RWPE1 (cell line): Measurements from ENCODE around the gene RAB15.
A peak's percentile ranks its signal among the peaks of the same experiment; 100 is the strongest.

Source experiments
- CTCF ChIA-PET: fragments of 350-600 bp; sonication (Branson Sonifier 250); formaldehyde crosslinking; extraction: SDS; loops from one replicate; lab custom pipeline; 2021; lab: Yijun Ruan, JAX
- POLR2A ChIA-PET: fragments of 400-600 bp; formaldehyde crosslinking; extraction: SDS; loops from one replicate; lab custom pipeline; 2020; ENCODE audit warnings: antibody characterized with exemption; ENCODE audit not compliant: low non-redundant PET; lab: Yijun Ruan, JAX
- DNase-seq: peaks from one replicate; pipeline ENCODE4 v3.0.0; 2012; ENCODE audit warnings: low spot score
- H3K27ac ChIP-seq: fragments of 450-650 bp; 2 replicates; pipeline ENCODE4 v1.5.1; 2017
- TF ChIP-seq, protein P1 (sequence below): fragments of 450-650 bp; conservative IDR thresholded peaks from 2 replicates; pipeline ENCODE4 v1.5.1; 2017; ENCODE audit warnings: low read depth, mild to moderate bottlenecking

The RAB15 gene

DNA sequence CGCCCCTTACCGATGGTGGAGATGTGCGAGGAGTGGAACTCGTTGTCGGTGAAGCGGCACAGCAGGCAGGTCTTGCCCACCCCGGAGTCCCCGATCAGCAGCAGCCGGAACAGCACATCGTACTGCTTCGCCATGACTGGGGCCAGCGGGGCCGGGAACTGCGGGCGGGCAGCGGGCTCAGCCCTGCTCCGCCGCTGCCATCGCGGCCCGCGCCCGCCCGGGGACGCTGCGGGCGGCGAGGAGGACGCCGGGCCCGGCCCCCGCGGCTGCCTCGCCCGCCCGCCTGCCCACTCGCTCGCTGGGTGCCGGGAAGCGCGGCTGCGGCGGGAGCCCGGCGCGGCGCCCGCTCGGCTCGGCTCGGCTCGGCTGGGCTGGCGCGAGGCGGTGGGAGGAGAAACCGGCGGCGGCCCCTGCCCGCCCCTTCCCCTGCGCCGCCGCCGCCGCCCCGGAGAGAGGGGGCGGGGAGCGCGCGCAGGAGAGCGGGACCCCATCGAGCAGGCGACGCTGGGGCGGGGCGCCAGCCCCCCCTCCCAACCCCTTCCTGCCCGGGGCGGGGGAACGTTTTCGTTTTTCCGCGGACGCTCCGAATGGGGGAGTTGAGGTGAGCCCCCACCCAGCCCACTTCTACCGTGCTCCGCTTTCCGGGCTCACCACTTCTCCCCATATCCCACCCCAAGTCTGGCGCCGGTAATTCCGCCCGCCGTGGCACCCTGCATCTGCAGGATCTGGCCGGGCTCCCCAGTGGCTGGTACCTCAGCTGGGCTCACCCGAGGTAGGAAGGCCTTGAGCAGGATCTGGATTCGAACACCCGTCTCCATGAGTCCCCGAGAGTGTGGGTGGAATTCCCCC lies at the start of gene RAB15:
RAB15 (minus strand) TSS at position 394 of the 849 bp plus-strand sequence; CDS start at position 134, 260 bp downstream.
- ChIA-PET POLR2A (no interaction called here), CTCF (interaction anchor here (0.7 kb wide), 2 partner anchors 56 to 62 kb away, joined by 3 to 4 read pairs; no protein-coding TSS in a partner anchor)
- no peak within 1 kb of the TSS for H3K27ac ChIP-seq
- TF ChIP-seq, protein P1, sequence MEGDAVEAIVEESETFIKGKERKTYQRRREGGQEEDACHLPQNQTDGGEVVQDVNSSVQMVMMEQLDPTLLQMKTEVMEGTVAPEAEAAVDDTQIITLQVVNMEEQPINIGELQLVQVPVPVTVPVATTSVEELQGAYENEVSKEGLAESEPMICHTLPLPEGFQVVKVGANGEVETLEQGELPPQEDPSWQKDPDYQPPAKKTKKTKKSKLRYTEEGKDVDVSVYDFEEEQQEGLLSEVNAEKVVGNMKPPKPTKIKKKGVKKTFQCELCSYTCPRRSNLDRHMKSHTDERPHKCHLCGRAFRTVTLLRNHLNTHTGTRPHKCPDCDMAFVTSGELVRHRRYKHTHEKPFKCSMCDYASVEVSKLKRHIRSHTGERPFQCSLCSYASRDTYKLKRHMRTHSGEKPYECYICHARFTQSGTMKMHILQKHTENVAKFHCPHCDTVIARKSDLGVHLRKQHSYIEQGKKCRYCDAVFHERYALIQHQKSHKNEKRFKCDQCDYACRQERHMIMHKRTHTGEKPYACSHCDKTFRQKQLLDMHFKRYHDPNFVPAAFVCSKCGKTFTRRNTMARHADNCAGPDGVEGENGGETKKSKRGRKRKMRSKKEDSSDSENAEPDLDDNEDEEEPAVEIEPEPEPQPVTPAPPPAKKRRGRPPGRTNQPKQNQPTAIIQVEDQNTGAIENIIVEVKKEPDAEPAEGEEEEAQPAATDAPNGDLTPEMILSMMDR = no peak
- DNase-seq = peak; percentile 38

DNA sequence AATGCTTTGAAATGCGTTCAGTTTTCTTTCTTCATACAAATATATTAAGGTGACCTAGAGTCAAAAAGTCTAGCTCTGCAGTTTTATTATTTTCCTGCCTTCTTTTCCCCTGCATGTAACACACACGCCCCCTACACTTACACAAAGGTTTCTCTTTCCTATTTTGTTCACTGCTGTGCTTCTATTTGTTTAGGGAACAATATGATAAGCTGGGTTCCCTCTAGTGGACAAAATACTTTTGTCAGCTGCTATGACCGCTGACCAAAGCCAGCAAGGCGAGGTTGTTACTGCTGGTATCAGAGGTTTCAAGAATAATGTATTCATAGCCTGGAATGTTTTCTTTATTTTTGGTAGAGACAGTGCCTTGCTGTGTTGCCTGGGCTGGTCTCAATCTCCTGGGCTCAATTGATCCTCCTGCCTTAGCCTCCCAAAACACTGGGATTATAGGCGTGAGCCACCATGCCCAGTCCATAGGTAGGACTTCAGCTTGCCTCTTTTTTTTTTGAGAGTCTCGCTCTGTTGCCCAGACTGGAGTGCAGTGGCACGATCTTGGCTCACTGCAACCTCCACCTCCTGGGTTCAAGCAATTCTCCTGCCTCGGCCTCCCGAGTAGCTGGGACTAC lies 47.9 kb upstream of the RAB15 start:
- POLR2A ChIA-PET = no interaction called here
- TF ChIP-seq, protein P1 = peak; percentile 56
- CTCF ChIA-PET = interaction anchor here (0.5 to 1.6 kb wide), 14 partner anchors 14 to 648 kb away, joined by 3 to 9 read pairs (median 3); partner anchors contain the start of genes FNTB and GPX2
- DNase-seq = peak; percentile 42
- H3K27ac ChIP-seq = no peak overlapping the region

DNA sequence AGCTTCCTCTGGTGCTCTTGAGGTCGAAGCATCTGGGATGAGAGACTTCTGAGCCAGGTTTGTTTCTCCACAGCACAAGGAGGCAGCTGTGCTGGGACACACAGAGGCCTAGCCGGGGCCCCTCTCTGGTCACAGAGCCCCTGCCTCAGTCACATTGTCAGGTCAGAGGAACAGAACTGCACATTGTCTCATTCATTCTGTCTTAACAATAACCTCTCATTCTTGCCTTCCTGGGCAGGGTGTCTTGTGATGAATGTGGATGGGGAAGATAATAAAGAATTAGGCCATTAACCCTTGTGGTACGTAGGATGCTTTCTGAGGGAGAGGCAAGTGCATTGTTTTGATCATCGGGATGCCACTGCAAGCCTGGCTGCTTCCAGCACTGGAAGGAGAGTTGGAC lies 44.3 kb upstream of the RAB15 start:
- ChIA-PET CTCF (no interaction called here), POLR2A (no interaction called here)
- no peak overlapping the region for H3K27ac ChIP-seq
- no peak for DNase-seq
- TF ChIP-seq, protein P1 = no peak

DNA sequence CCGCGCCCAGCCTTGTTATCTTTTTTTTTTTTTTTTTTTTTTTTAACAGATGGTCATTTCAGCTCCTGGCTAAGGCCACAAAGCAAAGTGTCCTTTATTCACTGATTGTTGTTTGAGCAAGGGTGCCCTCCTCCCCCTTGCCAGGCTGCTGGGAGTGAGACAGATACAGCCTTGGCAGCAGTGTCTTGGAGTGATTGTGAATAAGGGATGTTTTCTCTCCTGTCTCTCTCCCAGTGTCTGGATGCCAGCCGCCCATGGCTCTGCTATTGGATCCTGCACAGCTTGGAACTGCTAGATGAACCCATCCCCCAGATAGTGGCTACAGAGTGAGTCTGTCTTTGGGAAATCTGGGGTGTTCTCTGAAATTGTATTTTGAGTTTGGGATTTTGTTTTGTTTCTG lies 43.3 kb upstream of the RAB15 start:
- CTCF ChIA-PET = no interaction called here
- no peak overlapping the region for H3K27ac ChIP-seq
- POLR2A ChIA-PET = no interaction called here
- no peak for DNase-seq
- TF ChIP-seq, protein P1 = no peak

DNA sequence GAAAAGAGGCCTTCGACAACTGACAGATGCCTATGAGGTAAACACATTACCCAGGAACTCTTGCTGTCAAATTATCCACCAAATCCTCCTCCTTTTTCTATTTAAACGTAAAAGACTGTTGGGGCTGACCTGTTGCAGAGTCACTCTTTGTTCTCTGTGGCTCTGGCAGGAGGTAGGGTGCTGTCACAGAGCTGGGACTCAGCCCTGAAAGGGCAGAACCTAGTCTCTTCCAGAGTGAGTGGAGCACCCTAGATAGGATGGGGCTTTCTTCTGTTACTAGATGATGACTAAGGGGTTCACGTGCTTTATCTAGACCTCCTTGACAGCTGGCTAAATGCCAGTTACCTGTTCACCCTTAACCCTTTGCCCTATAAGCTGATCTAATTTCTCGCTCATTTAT lies 40.2 kb upstream of the RAB15 start:
- H3K27ac ChIP-seq = no peak overlapping the region
- no peak for DNase-seq
- TF ChIP-seq, protein P1 = no peak
- ChIA-PET POLR2A (no interaction called here), CTCF (interaction anchor here (1.0 kb wide), 1 partner anchor 102 kb away, joined by 4 read pairs; no protein-coding TSS in a partner anchor)

DNA sequence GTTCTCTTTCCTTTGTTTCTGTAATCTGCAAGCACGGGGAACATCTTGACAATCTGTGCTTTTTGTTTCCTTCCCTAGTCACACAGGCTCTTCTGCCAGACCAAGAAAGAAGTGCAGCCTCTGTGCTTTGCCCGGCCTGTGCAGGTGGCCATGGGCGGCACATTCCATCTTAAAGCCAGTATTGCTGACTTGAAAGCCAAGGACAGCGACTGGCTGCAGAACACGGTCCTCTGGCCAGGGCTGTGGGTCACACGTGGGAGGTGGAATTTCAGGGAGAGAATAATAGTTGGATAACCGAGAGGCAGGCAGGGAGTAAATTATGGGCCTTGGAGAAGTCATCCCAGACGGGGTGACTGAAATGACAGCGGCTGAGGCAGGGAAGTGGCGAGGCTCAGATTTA lies 39.4 kb upstream of the RAB15 start:
- no peak for DNase-seq
- TF ChIP-seq, protein P1 = no peak
- POLR2A ChIA-PET = no interaction called here
- CTCF ChIA-PET = no interaction called here
- no peak overlapping the region for H3K27ac ChIP-seq
